Activated naive CD4-positive, alpha-beta T cell treated with anti-CD3 and anti-CD28 coated beads, Interleukin-2, amount 50 U/mL, for 24 hours (primary cell): ENCODE results near the gene REEP5.

Experiments used
- H3K27ac Mint-ChIP-seq: one replicate; pipeline ENCODE4 v1.8.0; 2021; ENCODE audit warnings: mild to moderate bottlenecking, mixed read lengths
- H3K27me3 Mint-ChIP-seq: one replicate; pipeline ENCODE4 v1.8.0; 2021; ENCODE audit warnings: mixed read lengths
- H3K36me3 Mint-ChIP-seq: one replicate; pipeline ENCODE4 v1.8.0; 2021; ENCODE audit warnings: mixed read lengths
- H3K4me1 Mint-ChIP-seq: one replicate; pipeline ENCODE4 v1.8.0; 2021; ENCODE audit warnings: mixed read lengths
- H3K4me3 Mint-ChIP-seq: one replicate; pipeline ENCODE4 v1.8.0; 2021; ENCODE audit warnings: mild to moderate bottlenecking, mixed read lengths
- H3K9me3 Mint-ChIP-seq: one replicate; pipeline ENCODE4 v1.8.0; 2021; ENCODE audit warnings: mixed read lengths

Gene REEP5

GRCh38 chr5:112948458-112948857 lies 26.4 kb upstream of the REEP5 start:
- H3K27me3 Mint-ChIP-seq: no peaks in the 10 kb centered on the region

GRCh38 chr5:112940670-112941069 lies 18.6 kb upstream of the REEP5 start:
- no peak overlapping the region for H3K4me3 Mint-ChIP-seq
- no peaks in the 10 kb centered on the region for H3K9me3 Mint-ChIP-seq
- peaks cover 6% of the 10 kb centered on the region for H3K4me1 Mint-ChIP-seq
- peaks cover 1% of the 10 kb centered on the region for H3K36me3 Mint-ChIP-seq
- no peak overlapping the region for H3K27ac Mint-ChIP-seq
- H3K27me3 Mint-ChIP-seq: no peaks in the 10 kb centered on the region

More at GRCh38 chr5:112948458-112948857, 26.4 kb upstream of the REEP5 start:
- Mint-ChIP-seq H3K9me3 (no peaks in the 10 kb centered on the region), H3K36me3 (peaks cover 1% of the 10 kb centered on the region), H3K4me1 (peaks cover 16% of the 10 kb centered on the region), H3K4me3 (no peak overlapping the region), H3K27ac (no peak overlapping the region)

GRCh38 chr5:112938286-112938685 lies 16.3 kb upstream of the REEP5 start:
- H3K4me3 Mint-ChIP-seq: no peak overlapping the region
- no peaks in the 10 kb centered on the region for H3K4me1 Mint-ChIP-seq
- no peak overlapping the region for H3K27ac Mint-ChIP-seq
- H3K9me3 Mint-ChIP-seq: no peaks in the 10 kb centered on the region
- H3K27me3 Mint-ChIP-seq: no peaks in the 10 kb centered on the region
- peaks cover 1% of the 10 kb centered on the region for H3K36me3 Mint-ChIP-seq

- H3K36me3 Mint-ChIP-seq: no peaks in the 10 kb centered on the region
- peaks cover 11% of the 10 kb centered on the region for H3K4me1 Mint-ChIP-seq
- no peak overlapping the region for H3K27ac Mint-ChIP-seq
- H3K9me3 Mint-ChIP-seq: no peaks in the 10 kb centered on the region
- no peaks in the 10 kb centered on the region for H3K27me3 Mint-ChIP-seq
- H3K4me3 Mint-ChIP-seq: no peak overlapping the region
Observed at GRCh38 chr5:112935675-112936074, 13.6 kb upstream of the REEP5 start.

- Mint-ChIP-seq H3K4me1 (peaks cover 24% of the 10 kb centered on the region), H3K27me3 (no peaks in the 10 kb centered on the region), H3K27ac (no peak overlapping the region), H3K4me3 (no peak overlapping the region), H3K36me3 (no peaks in the 10 kb centered on the region), H3K9me3 (no peaks in the 10 kb centered on the region)
Observed at GRCh38 chr5:112934366-112934663, 12.3 kb upstream of the REEP5 start.

GRCh38 chr5:112933651-112934365 lies 11.8 kb upstream of the REEP5 start:
- Mint-ChIP-seq H3K27ac (no peak overlapping the region), H3K4me3 (no peak overlapping the region), H3K27me3 (no peaks in the 10 kb centered on the region)

GRCh38 chr5:112933105-112933504 lies 11.1 kb upstream of the REEP5 start:
- Mint-ChIP-seq H3K27ac (no peak overlapping the region), H3K36me3 (no peaks in the 10 kb centered on the region), H3K4me1 (peaks cover 36% of the 10 kb centered on the region), H3K27me3 (no peaks in the 10 kb centered on the region), H3K9me3 (no peaks in the 10 kb centered on the region), H3K4me3 (no peak overlapping the region)

More at GRCh38 chr5:112933651-112934365, 11.8 kb upstream of the REEP5 start:
- H3K36me3 Mint-ChIP-seq: no peaks in the 10 kb centered on the region
- peaks cover 29% of the 10 kb centered on the region for H3K4me1 Mint-ChIP-seq
- no peaks in the 10 kb centered on the region for H3K9me3 Mint-ChIP-seq

GRCh38 chr5:112931473-112931872 lies 9.4 kb upstream of the REEP5 start:
- H3K4me3 Mint-ChIP-seq: no peak overlapping the region

GRCh38 chr5:112930082-112930344 lies 8.0 kb upstream of the REEP5 start:
- no peaks in the 10 kb centered on the region for H3K9me3 Mint-ChIP-seq
- no peaks in the 10 kb centered on the region for H3K36me3 Mint-ChIP-seq
- no peak overlapping the region for H3K27ac Mint-ChIP-seq
- peak overlapping the region; percentile 48 for H3K4me3 Mint-ChIP-seq
- H3K27me3 Mint-ChIP-seq: no peaks in the 10 kb centered on the region
- peaks cover 48% of the 10 kb centered on the region for H3K4me1 Mint-ChIP-seq

More at GRCh38 chr5:112931473-112931872, 9.4 kb upstream of the REEP5 start:
- H3K9me3 Mint-ChIP-seq: no peaks in the 10 kb centered on the region
- no peaks in the 10 kb centered on the region for H3K36me3 Mint-ChIP-seq
- H3K27me3 Mint-ChIP-seq: no peaks in the 10 kb centered on the region
- peaks cover 48% of the 10 kb centered on the region for H3K4me1 Mint-ChIP-seq
- no peak overlapping the region for H3K27ac Mint-ChIP-seq

- Mint-ChIP-seq H3K36me3 (no peaks in the 10 kb centered on the region), H3K27ac (no peak overlapping the region), H3K27me3 (no peaks in the 10 kb centered on the region), H3K4me3 (peak overlapping the region; percentile 48), H3K9me3 (no peaks in the 10 kb centered on the region), H3K4me1 (peaks cover 48% of the 10 kb centered on the region)
Observed at GRCh38 chr5:112929336-112930081, 7.5 kb upstream of the REEP5 start.

- H3K9me3 Mint-ChIP-seq: no peaks in the 10 kb centered on the region
- peak overlapping the region; percentile 96 for H3K4me3 Mint-ChIP-seq
- no peaks in the 10 kb centered on the region for H3K36me3 Mint-ChIP-seq
- peak overlapping the region; percentile 30 for H3K27ac Mint-ChIP-seq
- peaks cover 62% of the 10 kb centered on the region for H3K4me1 Mint-ChIP-seq
- no peaks in the 10 kb centered on the region for H3K27me3 Mint-ChIP-seq
Observed at GRCh38 chr5:112923988-112924387, 2.0 kb upstream of the REEP5 start.

GRCh38 chr5:112923148-112923917 lies 1.3 kb upstream of the REEP5 start:
- H3K27ac Mint-ChIP-seq: peak overlapping the region; percentile 30
- H3K4me1 Mint-ChIP-seq: peaks cover 62% of the 10 kb centered on the region
- no peaks in the 10 kb centered on the region for H3K36me3 Mint-ChIP-seq
- no peaks in the 10 kb centered on the region for H3K27me3 Mint-ChIP-seq
- no peaks in the 10 kb centered on the region for H3K9me3 Mint-ChIP-seq
- peak overlapping the region; percentile 96 for H3K4me3 Mint-ChIP-seq

GRCh38 chr5:112921026-112921832 lies 798 bp downstream of the REEP5 start:
- Mint-ChIP-seq H3K27me3 (no peaks in the 10 kb centered on the region), H3K36me3 (peaks cover 4% of the 10 kb centered on the region), H3K27ac (peak overlapping the region; percentile 36), H3K4me1 (peaks cover 70% of the 10 kb centered on the region), H3K4me3 (peak overlapping the region; percentile 96), H3K9me3 (no peaks in the 10 kb centered on the region)

- Mint-ChIP-seq H3K9me3 (no peaks in the 10 kb centered on the region), H3K4me3 (peak overlapping the region; percentile 88), H3K4me1 (peaks cover 82% of the 10 kb centered on the region), H3K36me3 (peaks cover 7% of the 10 kb centered on the region), H3K27me3 (no peaks in the 10 kb centered on the region), H3K27ac (peak overlapping the region; percentile 74)
Observed at GRCh38 chr5:112919972-112920371, 2.1 kb downstream of the REEP5 start.

GRCh38 chr5:112918679-112919078 lies 3.3 kb downstream of the REEP5 start:
- Mint-ChIP-seq H3K9me3 (no peaks in the 10 kb centered on the region), H3K27ac (no peak overlapping the region), H3K4me1 (peaks cover 81% of the 10 kb centered on the region), H3K36me3 (peaks cover 11% of the 10 kb centered on the region), H3K4me3 (peak overlapping the region; percentile 15), H3K27me3 (no peaks in the 10 kb centered on the region)
